Lower leg skin (tissue), 4 donors: ENCODE data around the gene ENTPD7. TPM values are rescaled to one million over a fixed set of nuclear protein-coding genes. Genes with fewer than 3 reads are reported as not detected.

Experiments used
- DNase-seq, 2 donors: peaks; one replicate each; pipeline ENCODE4 v3.0.0-alpha.2; 2019; ENCODE audit warnings: low spot score in 2 of 2
- H3K4me3 ChIP-seq: fragments of 200-600 bp; sonication (generic); 2 replicates; pipeline ENCODE4 v1.5.1; 2017; ENCODE audit warnings: mild to moderate bottlenecking, low read depth; ENCODE audit not compliant: poor library complexity, severe bottlenecking
- POLR2A ChIP-seq, 2 donors: fragments of 450-650 bp; IDR thresholded peaks; one replicate each; pipeline ENCODE4 v1.6.1; 2016 to 2017; ENCODE audit warnings: antibody characterized with exemption in 2 of 2, mild to moderate bottlenecking in 1 of 2, moderate library complexity in 1 of 2
- WGBS, 2 donors: methylation state at CpG; one replicate each; pipeline ENCODE4 v1.1.5; 2018; 5-methylcytosine and 5-hydroxymethylcytosine counted together
- intact Hi-C: fragments of 100-400 bp; cut with DNase I; formaldehyde crosslinking; loops from one replicate; pipeline ENCODE4 v1.15.0; 2023; ENCODE audit warnings: low total_unique reads
- total RNA-seq, 4 donors: library from RNA; depleted of rRNA; stranded (reverse); fragments of >200 nt; gene quantifications; one replicate each; pipeline ENCODE4 v1.1.0, GENCODE V29; 2016
- TF ChIP-seq, protein P1 (sequence below), 3 donors: fragments of 450-650 bp; IDR thresholded peaks; one replicate each; pipeline ENCODE4 v1.5.1; 2016; ENCODE audit warnings: antibody characterized with exemption in 3 of 3, mild to moderate bottlenecking in 3 of 3, moderate library complexity in 2 of 3

Gene ENTPD7
- total RNA-seq, 4 donors from 2014 or later, result 5.6 to 8.8 (median 8.1) TPM

DNA sequence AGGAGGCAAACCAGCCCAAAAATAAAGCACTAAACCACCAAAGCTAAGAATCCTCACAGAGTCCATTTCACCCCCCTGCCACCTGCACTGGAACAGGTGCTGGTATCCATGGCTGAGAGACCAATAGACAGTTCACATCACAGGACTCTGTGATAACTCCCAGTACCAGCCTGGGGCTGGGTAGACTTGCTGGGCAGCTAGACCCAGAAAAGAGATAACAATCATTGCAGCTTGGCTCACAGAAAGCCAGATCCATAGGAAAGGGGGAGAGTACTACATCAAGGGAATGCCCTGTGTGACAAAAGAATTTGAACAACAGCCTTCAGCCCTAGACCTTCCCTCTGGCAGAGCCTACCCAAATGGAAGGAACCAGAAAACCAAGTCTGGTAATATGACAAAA, 25.5 kb upstream of the ENTPD7 start:
- TF ChIP-seq, protein P1, sequence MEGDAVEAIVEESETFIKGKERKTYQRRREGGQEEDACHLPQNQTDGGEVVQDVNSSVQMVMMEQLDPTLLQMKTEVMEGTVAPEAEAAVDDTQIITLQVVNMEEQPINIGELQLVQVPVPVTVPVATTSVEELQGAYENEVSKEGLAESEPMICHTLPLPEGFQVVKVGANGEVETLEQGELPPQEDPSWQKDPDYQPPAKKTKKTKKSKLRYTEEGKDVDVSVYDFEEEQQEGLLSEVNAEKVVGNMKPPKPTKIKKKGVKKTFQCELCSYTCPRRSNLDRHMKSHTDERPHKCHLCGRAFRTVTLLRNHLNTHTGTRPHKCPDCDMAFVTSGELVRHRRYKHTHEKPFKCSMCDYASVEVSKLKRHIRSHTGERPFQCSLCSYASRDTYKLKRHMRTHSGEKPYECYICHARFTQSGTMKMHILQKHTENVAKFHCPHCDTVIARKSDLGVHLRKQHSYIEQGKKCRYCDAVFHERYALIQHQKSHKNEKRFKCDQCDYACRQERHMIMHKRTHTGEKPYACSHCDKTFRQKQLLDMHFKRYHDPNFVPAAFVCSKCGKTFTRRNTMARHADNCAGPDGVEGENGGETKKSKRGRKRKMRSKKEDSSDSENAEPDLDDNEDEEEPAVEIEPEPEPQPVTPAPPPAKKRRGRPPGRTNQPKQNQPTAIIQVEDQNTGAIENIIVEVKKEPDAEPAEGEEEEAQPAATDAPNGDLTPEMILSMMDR (IDR thresholded peaks at IDR 0.05), result no peak
- no peak for TF ChIP-seq POLR2A (IDR thresholded peaks at IDR 0.05)
- H3K4me3 ChIP-seq, result no peak overlapping the region
- intact Hi-C loops, result loop anchor here (10.0 kb wide), 1 partner anchor 71 kb away; no protein-coding TSS in a partner anchor
- DNase-seq, result no peak

- TF ChIP-seq POLR2A (IDR thresholded peaks at IDR 0.05), result no peak
- TF ChIP-seq, protein P1 (IDR thresholded peaks at IDR 0.05), result no peak
- WGBS, 2 donors, result 92 to 95% methylated on average over 2 of the region's 2 CpGs
- no peak overlapping the region for H3K4me3 ChIP-seq
- no peak for DNase-seq
- intact Hi-C loops, result no loop called here
These were observed 11.6 kb upstream of the ENTPD7 start for GRCh38 chr10:99647601-99648151.

DNA sequence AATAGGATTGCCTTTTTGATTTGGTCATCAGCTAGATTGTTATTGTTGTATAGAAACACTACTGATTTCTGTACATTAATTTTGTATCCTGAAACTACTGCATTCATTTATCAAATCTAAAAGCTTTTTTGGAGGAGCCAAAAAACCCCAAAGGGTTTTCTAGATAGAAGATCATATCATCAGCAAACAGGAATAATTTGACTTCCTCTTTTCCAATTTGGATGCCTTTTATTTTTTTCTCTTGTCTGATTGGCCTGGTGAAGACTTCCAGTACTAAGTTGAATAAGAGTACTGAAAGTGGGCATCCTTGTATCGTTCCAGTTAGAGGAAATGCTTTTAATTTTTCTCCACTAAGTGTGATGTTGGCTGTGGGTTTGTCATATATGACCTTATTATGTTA, 10.6 kb upstream of the ENTPD7 start:
- H3K4me3 ChIP-seq, result no peak overlapping the region
- no peak for TF ChIP-seq POLR2A (IDR thresholded peaks at IDR 0.05)
- TF ChIP-seq, protein P1 (IDR thresholded peaks at IDR 0.05), result no peak
- no peak for DNase-seq
- intact Hi-C loops, result no loop called here
- 0% methylated on average over 1 of the region's 1 CpG for WGBS, 2 donors

DNA sequence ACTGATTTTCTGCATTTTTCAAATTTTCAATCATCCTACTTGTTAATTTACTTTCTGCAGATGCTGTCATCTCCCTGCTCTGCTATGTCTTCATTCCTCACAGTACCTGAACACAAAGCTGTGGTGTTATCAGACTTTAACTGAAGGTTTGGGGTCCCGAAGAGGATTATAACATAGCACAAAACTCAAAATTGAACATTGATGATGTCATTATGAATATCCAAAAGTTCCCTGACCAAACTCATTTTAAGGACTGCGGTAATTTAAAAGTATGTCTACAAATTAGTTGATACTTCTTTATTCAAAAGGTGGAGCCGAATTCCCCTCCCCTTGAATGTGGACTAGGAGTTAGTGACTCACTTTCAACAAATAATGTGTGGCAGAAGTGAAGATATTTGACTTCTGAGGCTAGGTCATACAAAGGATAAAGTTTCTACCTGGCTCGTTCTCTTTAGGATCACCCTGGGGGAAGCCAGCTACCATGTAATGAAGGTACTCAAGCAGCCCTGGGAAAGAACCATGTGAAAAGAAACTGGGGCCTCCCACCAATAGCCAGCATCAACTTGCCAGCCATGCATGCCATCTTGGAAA, 6.4 kb upstream of the ENTPD7 start:
- intact Hi-C loops, result no loop called here
- WGBS, 2 donors, result 75 to 83% methylated on average over 4 of the region's 4 CpGs
- TF ChIP-seq, protein P1 (IDR thresholded peaks at IDR 0.05), result no peak
- no peak for TF ChIP-seq POLR2A (IDR thresholded peaks at IDR 0.05)
- no peak overlapping the region for H3K4me3 ChIP-seq
- no peak for DNase-seq

DNA sequence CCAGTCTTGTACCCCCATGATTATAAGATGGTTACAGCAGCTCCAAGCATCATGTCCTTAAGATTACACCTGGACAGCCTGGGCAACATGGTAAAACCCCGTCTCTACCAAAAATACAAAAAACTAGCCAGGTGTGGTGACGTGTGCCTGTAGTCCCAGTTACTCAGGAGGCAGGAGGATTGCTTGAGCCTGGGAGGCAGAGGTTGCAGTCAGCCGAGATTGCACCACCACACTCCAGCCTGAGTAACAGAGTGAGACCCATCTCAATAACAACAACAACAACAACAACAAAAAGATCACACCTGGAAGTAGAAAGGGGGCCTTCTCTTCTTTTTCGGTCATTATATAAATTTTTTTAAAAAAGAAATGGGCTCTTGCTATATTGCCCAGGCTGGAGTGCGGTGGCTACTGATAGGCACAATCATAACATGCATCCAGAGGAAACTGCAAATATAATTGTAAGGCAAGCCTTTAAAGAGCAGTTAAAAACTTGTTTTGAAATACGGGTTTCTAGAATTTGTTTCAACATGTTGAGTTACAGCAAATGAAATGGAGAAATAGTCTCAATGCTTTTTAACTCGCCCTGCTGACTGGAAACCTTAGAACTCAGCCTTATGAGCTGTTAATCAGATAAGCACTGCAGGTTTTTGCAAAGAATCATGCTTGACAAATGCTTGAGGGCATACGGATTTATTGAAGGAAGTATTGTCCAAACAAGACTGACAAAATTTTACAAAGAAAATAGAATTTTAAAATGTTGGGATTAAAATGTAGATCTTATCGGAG, 4.7 kb upstream of the ENTPD7 start:
- intact Hi-C loops, result no loop called here
- TF ChIP-seq, protein P1 (IDR thresholded peaks at IDR 0.05), result no peak
- TF ChIP-seq POLR2A (IDR thresholded peaks at IDR 0.05), result no peak
- no peak for DNase-seq
- H3K4me3 ChIP-seq, result no peak overlapping the region
- whole genome bisulfite sequencing, 2 donors, result 47 to 64% methylated on average over 9 of the region's 9 CpGs
